Renal pelvis (tissue), 4 donors: Measurements from ENCODE around the gene TMEM174. TPM values are rescaled to one million over a fixed set of nuclear protein-coding genes. Genes with fewer than 3 reads are reported as not detected.
A peak's percentile ranks its signal among the peaks of the same experiment; 100 is the strongest.
"Not testable (repeated sequence)": the region's sequence is repeated elsewhere in the genome, so short reads cannot be mapped to it uniquely, and the experiment has no call there.

Source experiments
- DNase-seq: peaks from one replicate; pipeline ENCODE4 v3.0.0-alpha.2; 2013
- polyA plus RNA-seq, 3 donors: library from polyadenylated mRNA; unstranded; fragments of 120-200 nt; gene quantifications; one replicate each; pipeline ENCODE4 v1.2.1, GENCODE V29; 2013; ENCODE audit not compliant: insufficient read length in 3 of 3

The TMEM174 gene
- polyA plus RNA-seq, 3 donors: 15.7 to 27.2 (median 22.4) TPM

DNA sequence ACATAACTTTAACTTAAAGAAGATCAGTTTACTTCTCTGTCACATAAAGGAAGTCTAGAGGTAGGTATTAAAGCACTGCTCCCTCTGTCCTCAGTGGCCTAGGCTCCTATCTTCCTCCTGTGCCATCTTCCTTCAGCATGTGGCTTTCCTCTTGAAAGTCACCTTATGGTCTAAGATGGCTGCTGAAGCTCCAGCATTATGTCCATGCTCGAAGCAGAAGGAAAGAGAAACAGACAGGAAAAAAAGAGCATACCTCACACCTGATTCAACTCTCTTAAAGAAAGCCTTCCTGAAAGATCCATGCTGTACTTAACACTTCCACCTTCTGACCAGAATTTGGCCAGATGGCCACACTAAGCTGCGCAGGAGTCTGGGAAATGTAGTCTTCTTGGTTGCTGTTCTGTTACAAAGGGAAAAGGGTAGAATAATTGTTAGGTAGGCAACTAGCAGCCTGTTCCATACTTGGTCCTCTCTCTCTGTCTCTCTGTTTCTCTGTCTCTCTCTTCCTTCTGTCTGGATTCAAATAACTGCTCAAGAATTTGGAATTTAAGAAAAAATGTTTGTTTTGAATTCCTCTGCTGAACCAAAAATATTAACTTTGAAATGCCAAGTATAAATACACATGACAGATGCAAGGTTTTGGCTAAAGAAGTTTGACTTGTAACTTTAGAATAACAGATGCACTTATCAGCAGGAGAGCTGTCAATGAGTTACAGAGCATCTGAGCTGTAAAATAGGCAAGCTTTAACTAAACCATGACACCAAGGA is 16.0 kb downstream of the TMEM174 start:
- no peak for DNase-seq

DNA sequence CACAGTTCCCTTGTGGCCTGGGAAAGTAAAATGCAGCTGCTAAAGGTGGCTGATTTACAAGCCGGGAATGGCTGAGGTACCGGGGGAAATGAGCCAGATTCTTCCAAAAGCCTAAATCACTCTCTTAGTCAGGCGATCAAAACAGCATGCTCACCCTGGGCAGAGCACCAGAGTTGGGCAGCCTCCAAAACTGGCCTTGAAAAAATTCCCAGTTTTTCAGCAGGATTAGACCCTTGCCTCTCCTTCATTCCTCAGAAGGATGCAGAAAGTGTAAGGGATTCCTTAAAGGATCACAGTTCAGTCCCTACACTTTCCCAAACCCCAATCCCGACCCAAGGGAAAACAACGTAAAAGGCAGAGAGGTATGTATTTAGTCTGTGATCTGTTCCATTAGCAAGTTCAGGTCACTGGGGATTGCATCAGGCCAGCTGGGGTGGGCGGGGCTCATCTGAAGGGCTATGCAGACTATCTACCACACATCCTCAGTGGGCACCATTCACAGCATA is 16.9 kb downstream of the TMEM174 start:
- DNase-seq: no peak

- DNase-seq: no peak
These were observed 19.4 kb downstream of the TMEM174 start for GRCh38 chr5:73192370-73192769.

DNA sequence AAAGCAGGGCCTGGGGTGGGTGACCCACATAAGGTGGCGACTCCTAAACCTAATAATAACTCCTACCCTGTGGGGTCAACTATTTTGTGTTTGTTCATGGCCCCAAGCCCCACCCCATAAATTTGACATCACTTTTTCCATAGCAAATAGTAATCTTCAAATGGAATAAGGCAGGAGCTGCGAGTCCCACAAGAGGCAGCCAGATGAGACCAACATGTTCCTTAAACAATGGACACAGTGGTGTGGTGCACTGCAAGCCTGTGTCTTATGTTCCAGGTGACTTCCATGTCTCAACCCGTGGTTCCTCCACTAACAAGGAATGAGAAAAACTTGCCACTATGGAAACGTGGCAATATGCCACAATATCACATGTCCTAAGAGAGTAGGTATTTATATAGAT is 20.6 kb downstream of the TMEM174 start:
- DNase-seq: no peak

DNA sequence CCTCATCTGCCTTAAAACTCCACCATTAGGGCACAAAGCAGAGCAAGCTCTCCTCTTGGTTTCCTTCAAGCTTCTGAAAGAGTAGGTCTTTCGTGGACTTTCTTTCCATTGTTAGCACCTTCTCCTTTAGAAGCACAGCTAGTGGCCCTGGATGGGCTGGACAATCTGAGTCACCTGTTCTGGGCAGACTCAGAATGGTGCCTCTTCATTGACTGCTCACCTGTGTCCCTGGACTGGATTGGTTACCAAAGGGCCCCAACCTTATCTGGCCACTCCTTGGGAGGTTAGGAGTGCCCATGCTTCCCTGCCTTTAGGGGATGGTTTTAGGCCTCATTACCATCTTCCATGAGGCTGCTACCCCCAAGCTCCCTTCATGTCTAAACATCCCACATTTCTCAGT is 23.2 kb downstream of the TMEM174 start:
- DNase-seq: no peak

GRCh38 chr5:73197637-73198257 is 24.8 kb downstream of the TMEM174 start:
- no peak for DNase-seq

GRCh38 chr5:73198833-73199592 is 26.0 kb downstream of the TMEM174 start:
- no peak for DNase-seq

GRCh38 chr5:73199671-73200070 is 26.7 kb downstream of the TMEM174 start:
- no peak for DNase-seq

DNA sequence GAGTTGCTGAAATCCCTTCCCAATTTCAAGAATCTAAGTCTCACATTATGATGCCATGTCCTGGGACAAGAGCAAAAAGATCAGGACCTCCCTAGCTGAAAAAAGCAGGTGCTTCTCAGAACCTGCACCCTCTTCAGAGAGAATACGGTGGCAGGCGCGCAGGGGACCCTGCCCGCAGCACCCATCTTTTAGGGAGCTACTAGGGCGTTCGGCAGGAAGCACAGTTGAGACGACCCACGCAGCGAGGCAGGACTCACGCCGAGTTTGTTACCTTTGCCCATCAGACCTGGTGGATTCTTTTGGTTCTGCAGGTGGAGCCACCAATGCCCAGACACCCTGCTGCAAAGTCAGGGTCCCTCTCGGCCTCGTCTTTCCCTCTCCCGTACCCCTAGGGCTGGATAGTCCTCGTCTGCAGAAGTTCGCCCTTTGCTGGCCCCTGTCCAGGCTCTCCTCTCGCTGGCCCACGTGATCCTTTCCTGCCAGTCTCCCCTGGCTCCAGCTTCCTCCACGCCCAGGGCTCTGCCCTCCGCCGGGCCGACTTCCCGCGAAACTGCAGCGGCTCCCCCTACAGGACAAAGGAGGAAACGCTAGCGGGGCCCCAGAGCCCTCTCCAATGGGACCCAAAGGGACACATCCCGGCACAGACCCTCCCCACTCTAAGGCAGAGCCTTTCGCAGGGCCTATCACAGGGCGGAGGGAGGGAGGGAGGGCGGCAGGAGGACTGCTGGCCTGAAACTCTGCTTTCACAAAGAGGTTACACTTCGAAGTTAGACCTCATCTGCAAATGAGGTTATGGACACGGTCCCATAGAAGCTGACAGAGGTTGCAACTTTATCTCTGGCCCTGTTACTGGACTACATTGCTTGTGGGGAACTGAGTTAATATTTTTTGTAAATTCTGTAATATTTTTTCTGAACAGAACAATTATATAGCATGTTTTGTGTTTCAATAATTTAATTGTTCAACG is 28.8 kb downstream of the TMEM174 start:
- peak; percentile 77 for DNase-seq

DNA sequence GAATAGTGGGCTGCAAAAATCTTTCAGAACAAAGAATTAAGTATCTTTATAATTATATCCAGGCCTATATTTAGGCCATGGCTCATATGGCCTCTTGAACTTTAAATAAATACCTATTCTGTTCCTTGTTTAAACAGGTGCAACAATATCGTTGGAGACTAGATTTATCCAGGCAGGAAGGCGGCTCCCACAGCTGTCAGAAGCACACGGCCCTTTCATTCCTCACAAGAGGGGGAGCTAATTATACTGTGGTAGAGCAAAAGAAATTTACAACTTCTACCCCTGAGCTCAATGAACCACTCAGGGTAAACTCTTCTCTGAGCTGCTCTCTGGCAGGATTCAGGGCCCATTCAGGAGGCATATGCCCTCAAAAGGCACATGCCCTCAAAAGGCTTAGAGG is 31.3 kb downstream of the TMEM174 start:
- DNase-seq: peak; percentile 45

GRCh38 chr5:73204733-73205132 is 31.7 kb downstream of the TMEM174 start:
- DNase-seq: no peak

DNA sequence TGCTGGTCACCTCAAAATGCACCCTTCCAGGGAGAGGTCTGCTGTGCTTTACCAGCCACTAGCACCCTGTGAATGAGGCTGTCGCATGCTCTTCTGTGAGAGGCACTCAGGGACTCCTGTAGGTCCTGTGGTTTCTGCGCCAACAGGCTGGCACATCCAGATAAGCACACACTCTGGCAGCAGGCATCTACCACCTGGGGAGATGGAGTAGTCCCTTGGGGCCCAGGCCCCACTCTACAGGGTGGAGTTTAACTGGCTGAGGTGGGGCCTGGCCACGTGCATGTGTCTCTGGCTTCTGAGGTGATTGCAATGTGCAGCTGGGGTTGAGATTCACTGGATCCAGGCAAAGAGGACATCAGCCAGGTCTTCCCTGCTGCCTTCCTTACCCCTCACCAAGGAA is 32.3 kb downstream of the TMEM174 start:
- no peak for DNase-seq

- not testable (repeated sequence) for DNase-seq
These were observed 34.2 kb downstream of the TMEM174 start for GRCh38 chr5:73207239-73207638.

DNA sequence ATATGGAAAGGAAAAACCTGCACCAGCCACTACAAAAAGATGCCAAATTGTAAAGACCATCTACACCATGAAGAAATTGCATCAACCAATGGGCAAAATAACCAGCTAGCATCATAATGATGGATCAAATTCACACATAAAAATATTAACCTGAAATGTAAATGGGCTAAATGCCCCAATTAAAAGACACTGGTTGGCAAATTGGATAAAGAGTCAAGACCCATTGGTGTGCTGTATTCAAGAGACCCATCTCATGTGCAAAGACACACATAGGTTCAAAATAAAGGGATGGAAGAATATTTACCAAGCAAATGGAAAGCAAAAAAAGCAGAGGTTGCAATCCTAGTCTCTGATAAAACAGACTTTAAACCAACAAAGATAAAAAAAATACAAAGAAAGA is 36.1 kb downstream of the TMEM174 start:
- not testable (repeated sequence) for DNase-seq

- not testable (repeated sequence) for DNase-seq
These were observed 39.7 kb downstream of the TMEM174 start for GRCh38 chr5:73212693-73213092.

- DNase-seq: no peak
These were observed 40.6 kb downstream of the TMEM174 start for GRCh38 chr5:73213566-73213998.

DNA sequence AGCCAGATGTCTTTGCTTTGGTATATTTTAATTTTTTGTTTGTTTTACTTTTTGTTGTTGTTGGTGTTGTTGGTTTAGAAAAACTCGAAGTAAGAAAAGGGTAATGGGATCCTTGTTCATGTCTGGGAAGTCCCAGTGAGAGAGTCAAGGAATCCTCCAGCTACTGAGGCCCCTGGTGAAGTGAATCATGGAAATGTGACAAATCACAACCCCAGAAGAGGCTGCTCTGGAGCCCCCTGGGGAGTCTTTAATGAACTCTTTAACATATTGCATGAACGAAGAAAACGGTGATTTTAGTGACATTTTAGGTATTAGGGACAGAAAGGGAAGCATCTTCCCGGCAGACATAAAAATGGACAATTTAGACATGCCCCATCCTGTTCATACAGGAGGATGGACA is 41.3 kb downstream of the TMEM174 start:
- DNase-seq: no peak

GRCh38 chr5:73214996-73215395 is 42.0 kb downstream of the TMEM174 start:
- peak; percentile 43 for DNase-seq

DNA sequence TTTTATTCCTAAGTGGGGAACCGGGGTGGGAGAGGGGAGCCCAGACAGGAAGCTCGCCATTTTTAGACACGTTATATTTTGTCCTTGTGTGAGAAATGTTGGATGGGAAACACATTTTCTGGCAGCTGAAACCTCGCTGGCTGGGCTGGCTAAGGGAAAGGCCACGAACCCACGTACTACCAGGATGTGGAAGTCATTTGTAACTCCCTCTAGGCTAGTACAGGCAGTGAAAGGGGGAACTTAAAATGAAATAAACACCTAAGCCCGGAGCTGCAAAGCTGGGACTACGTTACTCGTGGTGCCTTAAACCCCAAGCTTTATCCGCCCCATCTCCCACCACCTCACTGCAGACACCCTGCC is 42.5 kb downstream of the TMEM174 start:
- DNase-seq: no peak

DNA sequence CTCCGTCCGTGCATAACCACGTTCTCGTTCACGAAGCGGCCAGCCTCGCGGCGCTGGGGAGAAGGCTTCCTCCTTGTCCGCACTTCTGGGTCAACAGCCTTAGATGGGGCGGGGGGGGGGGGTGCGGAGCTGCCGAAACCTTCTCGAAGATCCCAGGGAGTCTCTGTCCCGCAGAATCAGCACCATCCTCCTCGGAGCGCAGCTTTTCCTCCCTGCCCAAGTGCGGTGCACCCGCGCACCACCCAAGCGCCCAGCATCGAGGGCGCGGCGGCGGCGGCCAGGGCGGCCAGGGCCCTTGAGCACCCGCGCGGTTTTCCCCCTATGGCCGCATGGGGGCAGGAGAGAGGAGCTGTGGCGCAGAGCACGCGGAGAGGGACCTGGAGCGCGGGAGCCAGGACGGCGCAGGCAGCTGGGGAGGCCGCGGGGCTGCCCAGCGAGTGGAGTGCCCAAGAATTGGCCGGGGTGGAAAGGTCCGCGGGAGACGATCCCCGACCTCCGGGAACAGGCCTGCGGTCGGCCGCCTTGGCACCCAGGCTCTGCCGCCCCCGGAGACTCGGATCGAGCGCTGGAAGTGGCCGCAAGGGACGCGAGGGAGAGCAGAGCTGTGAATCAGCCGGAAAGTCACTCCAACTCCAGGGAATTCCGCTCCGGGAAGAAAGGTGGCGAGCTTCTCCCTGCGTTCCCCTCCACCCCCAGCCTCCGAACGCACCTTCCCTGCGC is 43.1 kb downstream of the TMEM174 start:
- peak; percentile 88 for DNase-seq
